Activated CD4-positive, CD25-positive, alpha-beta regulatory T cell treated with anti-CD3 and anti-CD28 coated beads, Interleukin-2, amount 50 U/mL, for 72 hours (primary cell): Measurements from ENCODE around the gene ANO1.

ENCODE experiments used
- DNase-seq: peaks from one replicate; pipeline ENCODE4 v3.0.0; 2021

The ANO1 gene

DNA sequence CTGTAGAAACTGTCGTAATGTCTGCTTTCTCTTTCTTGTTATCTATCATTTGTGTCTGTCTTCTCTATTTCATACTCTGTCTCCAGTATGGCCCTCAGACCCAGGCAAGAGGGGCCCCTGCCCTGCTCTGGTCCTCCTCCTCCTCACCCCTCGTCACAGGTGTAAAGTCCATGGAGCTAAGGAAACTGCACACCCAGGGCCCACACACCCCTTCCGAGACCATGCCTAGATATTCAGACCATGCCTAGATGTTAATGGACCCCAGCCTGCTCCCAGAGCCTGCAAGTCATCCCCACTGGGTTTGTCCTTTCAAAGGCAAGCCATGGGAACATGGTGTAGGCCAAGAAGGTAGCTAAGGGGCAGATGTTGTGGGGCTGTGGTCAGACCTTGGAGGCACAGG is 24.1 kb upstream of the ANO1 start:
- DNase-seq, result no peak

DNA sequence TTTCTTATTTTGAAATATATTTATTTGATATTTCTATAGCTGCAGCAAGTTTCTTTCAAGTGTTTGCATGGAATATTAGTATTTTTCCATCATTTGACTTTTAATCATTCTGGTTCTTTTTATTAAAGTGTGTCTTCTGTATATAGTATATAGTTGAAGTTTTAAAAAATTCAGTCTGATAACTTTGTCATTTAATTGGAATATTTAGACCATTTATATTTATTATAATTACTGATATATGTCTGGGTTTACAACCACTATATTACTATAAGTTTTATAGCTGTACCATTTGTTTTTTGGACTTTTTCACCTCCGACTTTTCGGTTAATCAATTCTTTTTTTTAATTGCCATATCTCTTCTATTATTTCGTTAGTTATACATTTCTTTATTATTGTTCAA is 22.7 kb upstream of the ANO1 start:
- no peak for DNase-seq

DNA sequence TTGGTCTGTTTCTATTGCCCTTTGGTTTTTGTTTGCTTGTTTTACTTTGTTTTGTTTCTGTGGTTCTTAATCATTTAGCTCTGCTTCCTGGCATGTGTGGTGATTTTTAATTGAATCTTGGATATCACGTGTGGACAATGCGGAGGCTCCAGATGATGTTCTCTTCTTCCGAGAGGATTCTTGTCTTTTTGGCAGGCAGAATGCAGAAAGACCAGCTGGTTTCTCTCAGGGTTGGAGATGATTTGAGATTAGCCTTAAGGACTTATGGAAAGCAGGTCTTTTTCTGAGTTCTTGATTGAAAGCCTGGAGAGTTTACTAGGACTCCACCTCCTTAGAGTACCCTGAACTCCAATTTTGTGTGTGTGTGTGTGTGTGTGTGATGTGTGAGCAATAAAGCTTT is 21.0 kb upstream of the ANO1 start:
- no peak for DNase-seq

DNA sequence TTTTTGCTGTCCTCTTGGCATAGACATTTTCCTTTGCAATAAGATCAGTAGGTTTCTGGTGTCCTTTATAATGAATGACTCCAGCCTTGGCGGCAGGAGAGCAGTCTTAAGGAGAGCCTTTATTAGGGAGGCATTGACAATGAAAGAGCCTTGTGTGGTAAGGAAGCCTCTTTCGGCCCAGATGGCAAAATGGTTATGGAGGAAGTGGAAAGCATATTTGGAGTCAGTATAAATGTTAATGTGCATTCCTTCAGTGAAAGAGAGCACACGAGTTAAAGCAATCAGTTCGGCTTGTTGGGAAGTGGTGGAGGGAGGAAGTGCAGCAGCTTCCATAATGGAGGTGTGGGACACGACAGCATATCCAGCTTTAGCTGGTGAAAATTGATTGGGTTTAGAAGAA is 18.1 kb upstream of the ANO1 start:
- no peak for DNase-seq

DNA sequence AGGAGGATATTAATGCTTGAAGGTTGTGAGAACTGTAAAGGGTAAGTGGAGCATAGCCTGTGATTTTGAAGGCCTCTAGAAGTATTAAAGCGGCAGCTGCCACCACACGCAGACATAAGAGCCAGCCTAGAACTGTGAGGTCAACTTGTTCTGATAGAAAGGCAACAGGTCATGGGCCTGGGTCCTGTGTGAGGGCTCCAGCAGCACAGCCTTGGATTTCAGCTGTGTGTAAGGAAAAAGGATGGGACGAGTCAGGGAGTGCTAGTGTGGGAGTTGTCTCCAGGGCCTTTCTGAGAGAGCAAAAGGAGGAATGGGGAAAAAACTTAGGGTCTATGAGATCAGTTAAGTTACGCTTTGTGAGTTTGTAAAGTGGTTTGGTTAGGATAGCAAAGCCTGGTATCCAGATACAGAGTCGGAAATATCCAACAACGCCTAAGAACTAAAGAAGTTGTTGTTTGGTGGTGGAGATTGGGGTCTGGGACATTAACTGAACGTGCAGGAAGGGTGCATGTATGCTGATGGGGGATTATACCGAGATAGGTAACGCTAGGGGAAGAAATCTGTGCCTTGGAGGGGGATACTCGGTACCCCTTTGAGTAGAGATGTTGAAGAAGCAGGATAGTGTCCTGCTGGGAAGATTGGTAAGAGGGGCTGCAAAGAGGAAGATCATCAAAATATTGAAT is 17.4 kb upstream of the ANO1 start:
- no peak for DNase-seq

DNA sequence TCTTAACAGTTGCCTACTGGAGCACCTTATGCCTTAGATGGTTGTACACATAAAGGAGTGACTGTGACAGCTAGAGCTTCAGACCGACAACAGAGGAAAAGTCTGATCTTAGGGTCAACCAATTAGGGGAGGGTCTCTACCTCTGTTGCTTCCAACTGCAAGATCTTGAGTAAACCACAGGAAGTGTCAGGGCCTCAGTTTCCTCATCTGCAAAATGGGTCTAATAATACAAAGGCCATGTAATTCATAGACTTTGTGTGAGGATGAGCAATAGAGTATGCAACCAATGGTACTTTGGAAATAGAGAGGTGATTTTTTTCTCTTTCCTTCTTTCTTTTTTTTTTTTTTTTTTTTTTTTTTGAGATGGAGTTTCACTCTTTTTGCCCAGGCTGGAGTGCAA is 16.4 kb upstream of the ANO1 start:
- DNase-seq, result no peak

DNA sequence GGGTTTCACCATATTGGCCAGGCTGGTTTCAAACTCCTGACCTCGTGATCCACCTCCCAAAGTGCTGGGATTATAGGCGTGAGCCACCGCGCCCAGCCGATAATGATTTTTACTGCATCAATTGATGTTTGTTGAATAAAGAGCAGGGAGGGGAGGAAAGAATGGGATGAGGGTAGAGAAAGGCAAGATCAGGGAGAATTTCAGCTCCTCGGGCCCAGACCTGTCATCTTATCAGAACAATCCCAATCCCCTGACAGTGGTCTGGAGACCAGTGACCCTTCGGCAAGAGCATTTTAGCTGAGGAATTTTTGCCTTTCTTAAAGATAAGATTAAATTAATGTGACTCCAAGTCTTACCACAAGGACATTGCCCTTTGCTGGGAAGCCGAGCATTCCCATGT is 15.0 kb upstream of the ANO1 start:
- no peak for DNase-seq

DNA sequence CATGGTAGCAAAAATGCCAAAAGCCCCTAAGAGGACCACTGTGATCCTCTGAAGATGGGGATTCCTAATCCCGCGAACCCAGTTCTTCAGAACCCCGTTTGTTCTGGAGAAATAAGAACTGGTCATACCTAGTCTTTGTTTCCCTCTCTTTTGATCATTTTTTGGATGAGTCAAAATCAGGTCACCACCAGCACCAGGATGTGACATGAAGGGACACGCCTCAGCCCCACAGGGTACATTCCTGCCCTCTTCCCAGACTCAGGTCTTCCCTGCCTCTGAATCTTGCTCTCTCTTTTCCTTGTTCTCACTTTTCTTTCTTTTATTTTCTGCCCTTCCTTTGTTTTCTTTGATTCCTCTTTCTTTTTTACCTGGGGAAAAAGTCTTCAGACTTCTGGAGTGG is 14.6 kb upstream of the ANO1 start:
- DNase-seq, result no peak

DNA sequence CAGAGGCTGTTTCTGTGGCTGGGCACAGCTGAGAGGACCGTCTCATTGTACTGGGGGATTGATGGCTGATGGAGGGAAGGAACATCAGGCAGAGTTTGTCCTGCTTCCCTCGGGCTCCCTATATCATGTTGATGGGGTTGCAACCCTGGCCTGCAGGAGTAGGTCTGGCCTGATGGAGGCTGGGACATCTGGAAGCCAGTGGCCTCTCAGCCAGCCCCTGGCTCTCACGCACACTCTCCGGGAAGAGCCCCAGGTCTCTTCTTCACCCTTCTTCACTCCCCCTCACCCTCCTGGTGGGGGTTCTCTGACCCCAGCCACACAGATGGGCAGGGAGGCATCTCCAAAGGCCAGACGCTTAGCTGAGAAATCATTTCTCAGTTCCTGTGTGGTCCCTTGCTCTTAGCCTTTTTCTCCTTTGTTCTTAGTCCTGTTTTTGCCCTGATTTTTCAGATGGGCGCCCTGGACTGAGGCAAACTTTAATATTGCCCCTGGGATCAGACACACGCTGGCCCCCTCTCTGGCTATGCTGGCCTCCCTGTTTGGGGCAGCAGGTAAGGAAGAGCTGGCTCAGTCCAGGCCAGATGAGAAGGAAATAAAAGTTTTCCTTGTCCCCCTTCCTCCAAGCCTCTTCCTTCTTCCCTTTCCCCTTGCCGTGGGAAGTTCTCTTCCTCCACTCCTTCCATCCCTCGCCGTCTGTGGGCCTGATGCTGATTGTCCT is 13.9 kb upstream of the ANO1 start:
- DNase-seq, result no peak

DNA sequence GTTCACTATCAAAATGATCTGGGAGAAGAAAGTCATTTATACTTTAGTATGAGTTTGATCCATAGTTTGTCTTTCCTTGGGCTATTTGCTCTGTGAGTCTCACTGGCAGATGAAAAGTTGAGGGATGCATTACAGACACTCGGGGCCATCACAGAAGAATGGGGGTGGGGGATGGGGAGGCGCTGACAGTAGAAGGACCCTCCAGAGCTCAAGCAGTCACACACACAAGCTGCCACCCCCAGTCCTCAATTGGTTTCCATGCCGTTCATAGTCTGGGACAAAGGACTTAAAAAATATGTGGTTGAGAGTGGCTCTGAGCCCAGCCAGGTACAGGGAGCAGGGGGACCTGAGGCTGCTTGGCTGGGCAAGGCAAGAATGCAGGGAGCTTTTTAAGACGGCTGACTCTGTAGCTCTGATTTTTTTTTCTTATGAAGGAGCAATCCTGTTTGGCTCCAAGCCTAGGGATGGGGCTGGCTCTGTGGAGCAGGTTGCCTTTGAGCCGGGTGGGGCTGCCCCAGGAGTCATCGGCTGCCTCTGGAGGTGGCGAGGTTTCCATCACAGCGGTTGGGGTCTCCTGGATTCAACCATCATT is 13.3 kb upstream of the ANO1 start:
- DNase-seq, result no peak

DNA sequence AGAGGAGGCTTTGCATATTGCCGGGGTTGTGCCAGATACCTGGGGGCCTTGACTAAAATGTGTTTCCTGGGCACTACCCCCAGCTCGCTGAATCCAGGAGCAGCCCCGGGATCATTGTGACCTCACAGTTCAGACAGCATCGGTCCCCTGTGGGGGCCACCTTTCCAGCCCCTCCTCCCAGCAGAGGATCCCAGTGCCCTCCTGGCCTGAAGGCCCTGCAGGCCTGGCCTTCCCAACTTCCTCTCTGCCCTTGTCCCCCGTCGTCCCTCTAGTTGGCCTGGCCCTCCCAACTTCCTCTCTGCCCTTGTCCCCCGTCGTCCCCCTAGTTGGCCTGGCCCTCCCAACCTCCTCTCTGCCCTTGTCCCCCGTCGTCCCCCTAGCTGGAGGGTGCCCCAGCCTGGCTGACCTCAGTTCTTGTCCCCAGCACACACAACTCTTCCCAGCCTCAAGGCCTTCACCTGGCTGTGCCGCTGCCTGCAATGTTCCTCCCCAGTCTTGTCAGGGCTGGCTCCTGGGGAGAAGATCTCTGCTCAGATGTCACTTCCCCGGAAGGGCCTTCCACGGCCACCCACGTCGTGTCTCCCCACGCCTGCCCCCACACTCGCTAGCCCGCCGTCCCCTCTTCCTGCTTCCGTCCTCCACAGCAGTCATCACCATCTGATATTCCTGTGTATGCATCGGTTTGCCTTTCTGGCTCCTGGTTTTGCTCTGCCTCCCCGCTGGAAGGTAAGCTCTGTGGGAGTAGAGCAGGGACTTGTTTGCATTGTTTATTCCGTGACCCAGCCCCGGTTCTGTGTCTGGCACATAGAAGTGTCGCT is 12.6 kb upstream of the ANO1 start:
- no peak for DNase-seq

DNA sequence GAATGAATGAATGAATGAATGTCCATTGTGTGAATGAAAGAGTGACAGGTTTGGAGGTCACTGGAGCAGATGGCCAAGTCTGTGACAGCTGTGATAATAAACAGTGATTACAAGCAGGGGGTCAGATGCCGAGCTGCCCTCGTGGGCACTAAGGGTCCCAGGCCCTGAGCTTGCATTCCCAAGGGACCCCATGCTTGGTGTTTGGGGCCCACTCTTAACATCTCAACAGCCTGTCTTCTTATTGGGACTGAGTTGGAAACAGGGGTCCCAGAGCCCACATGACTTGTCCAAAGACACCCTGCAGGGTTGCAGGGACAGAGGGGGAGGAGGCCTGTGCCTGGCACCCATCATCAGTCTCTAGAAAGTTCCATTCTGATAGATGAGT is 12.0 kb upstream of the ANO1 start:
- DNase-seq, result no peak

DNA sequence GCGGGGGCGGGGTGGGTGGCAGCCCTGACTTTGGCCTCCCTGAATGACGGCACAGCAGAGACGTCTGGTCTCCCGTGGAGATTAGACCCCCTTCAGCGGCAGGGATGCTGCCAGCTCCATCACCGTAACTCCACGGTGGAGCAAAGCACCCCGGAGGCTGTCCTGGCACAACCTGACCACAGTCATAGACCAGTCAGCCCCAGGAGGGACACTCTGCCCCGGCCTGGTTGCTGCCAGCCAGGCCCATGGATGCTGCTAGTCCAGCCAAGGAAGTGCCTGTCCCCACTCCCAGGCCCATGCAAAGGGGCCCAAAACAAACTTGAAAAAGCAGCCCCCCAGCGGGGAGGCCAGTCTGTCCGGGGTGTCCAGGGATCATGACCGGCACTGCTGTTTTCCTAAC is 11.5 kb upstream of the ANO1 start:
- no peak for DNase-seq

DNA sequence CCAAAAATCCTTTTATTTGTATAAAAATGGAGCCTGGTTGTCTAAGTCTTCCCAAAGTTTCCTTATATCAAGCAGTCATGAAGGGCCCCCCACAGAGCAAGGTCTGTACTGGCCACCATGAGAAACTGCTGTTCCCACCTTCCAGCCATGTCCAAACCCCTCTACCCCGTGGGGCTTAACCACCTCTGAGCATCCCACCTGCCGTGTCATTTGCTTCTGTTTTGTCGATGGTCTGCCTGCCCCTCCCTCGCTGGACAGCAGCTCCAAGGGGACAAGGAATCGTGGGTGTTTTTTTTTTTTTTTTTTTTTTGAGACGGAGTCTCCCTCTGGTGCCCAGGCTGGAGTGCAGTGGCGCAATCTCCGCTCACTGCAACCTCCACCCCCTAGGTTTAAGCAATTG is 11.1 kb upstream of the ANO1 start:
- DNase-seq, result no peak

DNA sequence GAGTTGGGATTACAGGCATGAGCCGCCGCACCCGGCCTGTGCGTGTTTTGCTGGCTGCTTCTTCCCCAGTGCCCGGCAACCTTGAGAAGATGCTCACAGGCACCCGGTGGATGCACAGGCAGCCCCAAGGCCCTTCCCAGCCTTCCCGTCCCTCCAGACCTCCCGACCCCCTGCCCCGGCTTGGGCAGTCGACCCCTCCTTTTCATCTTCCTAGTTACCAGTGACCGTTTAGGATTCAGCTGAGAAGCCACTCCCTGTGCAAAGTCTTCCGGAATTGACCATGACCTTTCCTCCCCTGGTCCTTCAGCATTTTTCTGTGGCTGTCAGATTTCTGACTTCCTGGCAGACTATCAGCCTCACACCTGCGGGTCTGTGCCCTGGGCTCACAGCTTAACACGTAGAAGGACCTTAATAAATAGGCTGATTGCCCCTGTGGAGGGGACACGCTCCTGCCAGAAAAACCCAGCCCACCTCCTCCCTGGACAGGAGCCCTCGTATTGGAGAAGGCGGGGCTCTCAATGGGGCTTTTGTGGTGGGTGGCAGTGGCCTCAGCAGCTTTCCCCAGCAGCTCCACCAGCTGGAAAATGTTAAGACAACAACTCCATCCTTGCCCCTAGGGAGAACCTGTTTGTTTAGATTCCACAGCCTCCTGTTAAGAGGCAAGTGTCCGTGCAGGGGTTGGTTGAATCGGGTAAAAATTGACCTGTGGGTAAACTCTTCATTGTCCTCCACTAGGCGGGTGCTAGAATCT is 10.4 kb upstream of the ANO1 start:
- no peak for DNase-seq

DNA sequence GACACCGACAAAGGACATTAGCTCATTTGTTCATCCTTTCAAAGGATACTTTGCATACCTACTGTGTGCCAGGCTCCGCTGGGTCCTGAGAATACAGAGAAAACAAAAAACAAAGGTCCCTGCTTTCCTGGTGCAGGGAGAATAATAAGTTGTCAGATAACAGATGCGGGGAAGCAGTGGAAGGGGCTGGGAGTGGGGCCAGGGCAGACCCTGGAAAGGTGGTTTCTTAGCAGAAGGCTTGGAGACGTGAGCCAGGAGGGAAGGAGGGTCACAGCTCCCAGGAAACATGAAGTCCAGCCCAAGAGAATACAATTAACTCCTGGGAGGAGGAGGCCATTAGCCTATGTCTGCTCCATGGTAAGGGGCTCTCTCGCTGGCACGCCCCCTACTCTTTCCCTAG is 9.8 kb upstream of the ANO1 start:
- no peak for DNase-seq

DNA sequence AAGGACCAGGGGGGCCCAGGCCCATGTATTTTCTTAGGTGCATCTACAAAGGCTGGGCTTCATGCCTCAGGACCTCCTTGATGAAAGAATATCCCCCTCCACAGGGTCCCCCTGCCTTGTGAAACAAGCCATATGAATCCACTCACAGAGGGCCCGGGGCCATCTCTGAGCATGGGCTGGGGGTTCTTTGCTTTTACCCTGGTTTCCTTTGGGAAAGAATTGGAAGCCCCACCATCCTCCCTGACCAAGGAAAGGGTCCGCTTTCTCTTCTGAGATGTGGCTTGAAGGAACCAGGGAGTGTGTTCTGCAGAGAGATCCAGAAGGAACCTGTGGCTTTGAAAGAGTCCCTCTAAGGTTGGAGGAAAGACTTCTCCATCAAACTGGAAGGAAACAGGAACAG is 9.2 kb upstream of the ANO1 start:
- DNase-seq, result no peak

DNA sequence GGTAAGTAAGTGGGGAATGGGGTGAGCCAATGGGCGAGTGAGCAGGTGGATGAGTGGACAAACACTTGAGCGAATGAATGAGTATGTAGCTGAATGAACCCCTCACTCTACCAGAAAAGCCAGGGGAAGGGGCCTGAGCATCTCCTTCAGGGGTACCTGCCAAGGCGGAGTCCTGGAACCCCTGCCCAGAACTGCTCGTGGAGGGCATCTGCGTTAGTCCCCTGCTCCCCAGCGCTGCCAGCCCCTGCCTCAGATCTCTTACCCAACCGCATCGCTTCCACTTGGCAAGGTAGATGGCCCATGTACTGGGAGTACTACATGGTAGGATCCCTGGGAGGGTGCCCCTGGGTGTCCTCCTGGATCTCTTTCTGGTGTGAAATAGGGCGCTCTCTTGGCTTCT is 7.4 kb upstream of the ANO1 start:
- no peak for DNase-seq

DNA sequence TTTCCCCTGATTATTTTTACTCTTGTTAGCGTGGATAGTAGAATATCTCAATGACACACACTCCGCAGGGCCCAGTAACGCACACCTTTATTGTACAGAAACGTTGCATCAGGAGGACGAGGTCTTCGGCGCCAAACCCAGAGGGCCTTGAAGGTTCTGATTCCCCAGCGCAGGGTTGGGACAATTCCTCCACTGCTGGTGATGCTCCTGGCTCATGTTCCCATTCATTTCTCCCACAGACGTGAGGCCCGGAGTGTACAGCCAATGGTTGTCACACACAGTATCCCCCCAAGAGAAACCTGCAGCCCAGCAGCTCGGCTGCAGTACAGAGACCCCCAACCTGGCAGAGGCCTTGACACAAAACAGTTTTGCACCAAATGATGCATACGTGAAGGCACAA is 6.1 kb upstream of the ANO1 start:
- DNase-seq, result no peak

DNA sequence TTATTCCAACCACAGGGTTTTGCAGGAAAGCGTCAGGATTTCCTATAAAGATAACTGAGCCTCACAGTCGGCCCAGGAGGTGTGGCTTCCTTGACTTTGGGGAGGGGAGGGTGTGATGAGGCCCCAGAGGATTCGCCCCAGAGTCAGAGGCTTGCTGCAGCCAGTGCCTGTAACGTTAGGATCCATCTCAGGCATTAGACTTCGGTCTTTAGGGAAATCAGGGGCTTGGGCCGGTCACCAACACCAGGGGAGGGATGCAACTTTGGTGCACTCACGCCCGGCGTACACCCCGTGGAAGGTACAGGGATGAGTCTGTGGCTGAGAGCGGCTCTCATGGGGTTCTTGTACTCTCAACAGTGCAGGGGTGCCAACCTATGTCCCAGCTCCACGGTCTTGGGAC is 5.7 kb upstream of the ANO1 start:
- no peak for DNase-seq

DNA sequence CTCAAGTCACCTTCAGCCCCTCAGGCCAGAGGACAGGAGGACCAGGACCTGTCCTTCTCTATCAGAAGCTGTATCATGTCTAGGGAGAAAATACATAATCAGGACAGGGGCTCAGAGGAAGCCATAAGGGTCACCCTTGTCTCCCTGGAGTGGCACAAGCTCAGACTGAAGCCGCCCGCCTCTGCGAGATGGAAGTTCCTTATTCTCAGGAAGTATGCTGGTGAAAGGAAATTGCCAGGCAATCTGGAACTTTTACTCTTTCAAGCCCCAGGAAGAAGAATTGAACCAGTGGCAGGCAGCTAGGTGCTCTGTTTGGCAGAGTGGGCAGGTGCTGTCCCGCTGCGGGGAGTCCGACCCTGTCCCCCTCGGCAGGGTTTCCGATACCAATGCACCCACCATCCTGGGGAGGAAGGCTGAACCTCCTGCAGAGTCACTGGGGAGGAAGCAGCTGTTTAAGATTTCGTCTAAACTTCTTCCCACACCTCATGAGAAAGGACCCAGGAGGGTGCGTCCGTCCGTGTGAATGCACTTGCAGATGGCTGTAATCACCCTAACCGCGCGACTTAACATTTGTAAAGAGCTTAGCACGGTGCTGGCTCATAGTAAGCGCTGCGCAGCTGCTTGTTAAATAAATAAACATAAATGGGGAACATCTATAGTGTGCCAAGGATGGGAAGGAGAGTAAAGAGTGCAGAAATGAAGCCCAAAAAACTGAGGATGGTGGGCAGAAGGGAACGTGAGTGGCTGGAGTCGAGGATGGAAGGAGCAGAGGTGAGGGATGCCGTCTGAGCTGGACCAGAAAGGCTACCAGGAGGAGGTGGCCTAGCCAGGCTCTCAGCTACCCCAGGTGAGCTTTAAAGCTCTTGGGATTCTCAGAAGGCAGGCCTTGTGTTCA is 5.0 kb upstream of the ANO1 start:
- no peak for DNase-seq

DNA sequence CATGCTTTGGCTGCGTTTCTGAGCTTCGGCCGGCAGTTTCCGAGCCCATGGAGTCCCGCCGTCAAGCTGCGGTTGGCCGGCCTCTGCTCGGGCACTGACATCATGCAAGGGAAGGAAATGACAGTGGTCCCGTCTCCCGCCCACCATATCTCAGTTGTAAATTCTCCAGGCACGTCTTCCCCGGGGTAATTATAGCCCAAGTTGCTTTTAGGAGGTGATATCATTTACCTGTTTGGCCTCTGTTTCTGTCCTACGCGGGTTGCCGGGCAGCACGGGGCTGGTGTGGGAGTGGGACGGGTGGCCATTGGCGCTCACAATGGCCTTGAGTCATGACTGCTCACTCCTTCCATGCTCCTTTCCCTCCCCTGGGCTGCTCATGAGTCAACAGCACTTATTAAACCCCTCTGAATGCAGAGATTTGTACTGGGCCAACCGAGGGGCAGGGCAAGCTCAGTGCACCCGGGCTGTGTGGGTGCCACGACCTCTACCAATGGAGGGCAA is 4.2 kb upstream of the ANO1 start:
- no peak for DNase-seq
